ENCODE results near the gene ISL1. TPM values are rescaled to one million over a fixed set of nuclear protein-coding genes. Genes with fewer than 3 reads are reported as not detected.

ISL1 gene
- total and polyA plus RNA-seq, 2 of the 8 experiments (the other 6 are each of a cell fraction or from before 2014, with no cell fraction given): 0.05 to 0.19 TPM

- H3K14ac ChIP-seq (ENCODE audit: insufficient read length): no peak overlapping the region
- H3K4ac ChIP-seq (replicated peaks; ENCODE audit: insufficient read length, low read depth, low read length): no peak overlapping the region
- H4K20me1 ChIP-seq (replicated peaks in 1 of 2; ENCODE audit: control insufficient read depth in 1 of 2, insufficient read depth in 2 of 2, low read length in 2 of 2): peaks cover 6 to 11% of the 10 kb centered on the region in 2 experiments
- H2BK12ac ChIP-seq (ENCODE audit: low read depth, low read length): no peak overlapping the region
- CTCF ChIA-PET (ENCODE audit: partially characterized antibody): interaction anchor here (1.0 to 11.8 kb wide), 2 partner anchors 419 to 1323 kb away, joined by 3 to 113 read pairs; no protein-coding TSS in a partner anchor
- no peaks in the 10 kb centered on the region for H3K79me1 ChIP-seq (ENCODE audit: low read depth, low read length)
- no peak overlapping the region for H3K56ac ChIP-seq (replicated peaks; ENCODE audit: insufficient read length, low read depth, low read length)
- no peak for DNase-seq (ENCODE audit: low read depth in 1 of 2, low spot score in 2 of 2)
- H3K4me2 ChIP-seq (ENCODE audit: insufficient read depth in 1 of 2, low read depth in 2 of 2, low read length in 2 of 2): peak overlapping the region; percentile 91 to 93
- H2AFZ ChIP-seq (ENCODE audit: low read length): no peak overlapping the region
- peak overlapping the region in 1 of 4 experiments; percentile 66; a peak in 2 of 8 replicates for H3K4me3 ChIP-seq (ENCODE audit: extremely low read depth in 1 of 4, insufficient read depth in 2 of 4, low read depth in 3 of 4, low read length in 4 of 4)
- H3K79me2 ChIP-seq (ENCODE audit: control insufficient read depth in 1 of 2, insufficient read depth in 2 of 2, low read length in 2 of 2): no peaks in the 10 kb centered on the region
- TF ChIP-seq EGR1 (IDR thresholded peaks at IDR 0.05; ENCODE audit: borderline replicate concordance, low read depth, low read length) (no peak), EZH2 (IDR thresholded peaks at IDR 0.05; ENCODE audit: low read depth, low read length, severe bottlenecking) (peak; percentile 34)
- no peak overlapping the region for H2BK15ac ChIP-seq (ENCODE audit: low read length)
- H3K27ac ChIP-seq (ENCODE audit: low read depth, low read length): no peak overlapping the region
- no peak overlapping the region for H3K9ac ChIP-seq (replicated peaks in 1 of 4; ENCODE audit: extremely low read depth in 1 of 4, low read depth in 3 of 4, low read length in 3 of 4)
- H4K5ac ChIP-seq (ENCODE audit: insufficient read length, low read depth, low read length): no peak overlapping the region
- no peaks in the 10 kb centered on the region; a peak in 1 of 4 replicates for H3K9me3 ChIP-seq (ENCODE audit: insufficient read depth in 2 of 2, low read depth in 1 of 2, low read length in 1 of 2)
- H2BK120ac ChIP-seq (replicated peaks; ENCODE audit: low read depth, low read length): no peak overlapping the region
- H3K4me1 ChIP-seq (replicated peaks in 1 of 4; ENCODE audit: control insufficient read depth in 3 of 4, insufficient read depth in 4 of 4, low read length in 3 of 4): peaks cover 15 to 46% (median 28%) of the 10 kb centered on the region in 4 experiments
- H3K27me3 ChIP-seq (replicated peaks in 1 of 4; ENCODE audit: control insufficient read depth in 3 of 4, extremely low read depth in 1 of 4, insufficient read depth in 3 of 4, low read length in 3 of 4): peaks cover 56 to 99% (median 83%) of the 10 kb centered on the region in 4 experiments
- H3K23ac ChIP-seq (ENCODE audit: insufficient read length): no peak overlapping the region
- H4K8ac ChIP-seq (ENCODE audit: extremely low read depth, insufficient read depth, low read length): no peak overlapping the region
- no peak overlapping the region for H2BK5ac ChIP-seq (ENCODE audit: low read depth, low read length)
- no peaks in the 10 kb centered on the region for H3K36me3 ChIP-seq (ENCODE audit: control insufficient read depth in 2 of 4, insufficient read depth in 4 of 4, low read length in 3 of 4)
- H3K23me2 ChIP-seq (ENCODE audit: low read depth, low read length): peaks cover 21% of the 10 kb centered on the region
- H4K91ac ChIP-seq (replicated peaks; ENCODE audit: insufficient read length, low read length): no peak overlapping the region
- H2BK20ac ChIP-seq (ENCODE audit: low read length): no peak overlapping the region
- WGBS, 2 experiments (ENCODE audit: extremely low coverage in 1 of 2, insufficient coverage in 1 of 2, insufficient read length in 1 of 2, insufficient replicate concordance in 2 of 2, low coverage in 1 of 2, low lambda C conversion rate in 2 of 2, missing lambda C conversion rate in 1 of 2): 10% methylated on average over 12 of the region's 12 CpGs; no CpG with 5 or more reads in 1 of the 2 experiments
- no peak overlapping the region for H3K18ac ChIP-seq (ENCODE audit: extremely low read depth, low read length)
- FAIRE-seq: no peak
- no peak overlapping the region for H2AK5ac ChIP-seq (ENCODE audit: low read depth, low read length)
- POLR2A ChIA-PET (ENCODE audit: partially characterized antibody): interaction anchor here (1.3 kb wide), 1 partner anchor 10 kb away, joined by 6 read pairs; no protein-coding TSS in a partner anchor
Measured at GRCh38 chr5:51384281-51384840, 1.1 kb downstream of the ISL1 start.

Data from H1 (cell line).